HCT116 (cell line): ENCODE measurements around the gene IL18R1. TPM values are rescaled to one million over a fixed set of nuclear protein-coding genes. Genes with fewer than 3 reads are reported as not detected.

Experiments used
- ATAC-seq: fragments of 200-7000 bp; cut with Tn5 transposase; 2 replicates; pipeline ENCODE4 v1.9.1; 2020; ENCODE audit warnings: mild to moderate bottlenecking, moderate library complexity
- BruUV-seq: library from RNA; stranded (reverse); fragments of 400-500 nt; replicated peaks from 2 replicates; lab custom pipeline; 2021; lab: Mats Ljungman, UMichigan
- CTCF ChIA-PET: fragments of 300-600 bp; sonication (Branson Sonifier 250); formaldehyde crosslinking; loops from one replicate; lab custom pipeline; 2021; ENCODE audit warnings: antibody characterized with exemption; lab: Charles Lee
- POLR2A ChIA-PET: fragments of 300-600, 350-600 bp; sonication (Branson Sonifier 250); formaldehyde crosslinking; loops from one replicate; lab custom pipeline; 2021; ENCODE audit warnings: antibody characterized with exemption; lab: Charles Lee
- RAD21 ChIA-PET, 2 experiments: fragments of 300-600 bp; sonication (Branson Sonifier 250); formaldehyde crosslinking; loops; one replicate each; lab custom pipeline; 2023; ENCODE audit warnings: low total read pairs in 2 of 2; ENCODE audit not compliant: uncharacterized antibody in 2 of 2, unreplicated experiment in 2 of 2, low non-redundant PET in 1 of 2; lab: Charles Lee
- DNase-seq: peaks from one replicate; pipeline ENCODE4 v3.0.0-alpha.2; 2010; ENCODE audit warnings: low read depth, low spot score
- H2AFZ ChIP-seq: fragments of 200-600 bp; shearing (Covaris generic), sonication (generic); 2 replicates; pipeline ENCODE4 v1.6.1; 2017; ENCODE audit warnings: low read depth, mixed run types, mixed read lengths, antibody characterized with exemption, low read length; ENCODE audit not compliant: poor library complexity, severe bottlenecking
- H3K27ac ChIP-seq: 2 replicates; pipeline ENCODE4 v1.5.1; 2012; ENCODE audit warnings: low read depth, low read length
- H3K27me3 ChIP-seq: fragments of 200-600 bp; sonication (generic); 2 replicates; pipeline ENCODE4 v1.6.1; 2016; ENCODE audit warnings: mixed run types, low read length, mixed read lengths; ENCODE audit not compliant: insufficient read depth
- H3K36me3 ChIP-seq, 2 experiments: fragments of 200-500 bp in 1 of 2; fragments of 200-600 bp in 1 of 2; sonication (Bioruptor generic) in 1 of 2; sonication (generic) in 1 of 2; 2 replicates each; pipeline versions ENCODE4 v1.5.1 to v1.6.1; 2014 to 2016; ENCODE audit warnings: low read length in 2 of 2, inconsistent platforms in 1 of 2, mixed read lengths in 1 of 2, mixed run types in 1 of 2; ENCODE audit not compliant: insufficient read depth in 2 of 2, control insufficient read depth in 1 of 2
- H3K4me1 ChIP-seq, 2 experiments: fragments of 200-600 bp in 1 of 2; sonication (generic) in 1 of 2; 2 replicates each; pipeline versions ENCODE4 v1.5.1 to v1.6.1; 2012 to 2017; ENCODE audit warnings: low read length in 2 of 2, inconsistent platforms in 1 of 2, mild to moderate bottlenecking in 1 of 2, mixed read lengths in 1 of 2, mixed run types in 1 of 2, moderate library complexity in 1 of 2; ENCODE audit not compliant: insufficient read depth in 2 of 2, control insufficient read depth in 1 of 2
- H3K4me2 ChIP-seq: fragments of 200-600 bp; sonication (generic); 2 replicates; pipeline ENCODE4 v1.6.1; 2017; ENCODE audit warnings: mixed run types, low read length, mixed read lengths
- H3K4me3 ChIP-seq, 2 experiments: fragments of 200-600 bp in 1 of 2; sonication (generic) in 1 of 2; replicated peaks in 1 of 2; 2 replicates each; pipeline ENCODE4 v1.5.1; 2011 to 2016; ENCODE audit warnings: low read length in 2 of 2, control low read depth in 1 of 2, low read depth in 1 of 2, mild to moderate bottlenecking in 1 of 2, mixed read lengths in 1 of 2, mixed run types in 1 of 2
- H3K79me2 ChIP-seq: fragments of 200-600 bp; sonication (generic); 2 replicates; pipeline ENCODE4 v1.6.1; 2017; ENCODE audit warnings: mild to moderate bottlenecking, mixed run types, low read length, moderate library complexity, mixed read lengths; ENCODE audit not compliant: insufficient read depth
- H3K9ac ChIP-seq: fragments of 200-600 bp; sonication (generic); 2 replicates; pipeline ENCODE4 v1.6.1; 2016; ENCODE audit warnings: low read length, mixed read lengths
- H3K9me2 ChIP-seq: fragments of 200-600 bp; sonication (generic), shearing (Covaris generic); 2 replicates; pipeline ENCODE4 v1.6.1; 2017; ENCODE audit warnings: mixed run types, mild to moderate bottlenecking, moderate library complexity; ENCODE audit not compliant: insufficient read depth
- H3K9me3 ChIP-seq, 2 experiments: fragments of 200-500 bp in 1 of 2; fragments of 200-600 bp in 1 of 2; sonication (Bioruptor generic) in 1 of 2; sonication (generic) in 1 of 2; 2 replicates each; pipeline ENCODE4 v1.6.1; 2014 to 2017; ENCODE audit warnings: low read length in 2 of 2, mixed read lengths in 2 of 2, inconsistent platforms in 1 of 2, low read depth in 1 of 2, mild to moderate bottlenecking in 1 of 2, mixed run types in 1 of 2, moderate library complexity in 1 of 2; ENCODE audit not compliant: control insufficient read depth in 1 of 2, insufficient read depth in 1 of 2
- H4K20me1 ChIP-seq: fragments of 200-600 bp; sonication (generic), shearing (Covaris generic); 2 replicates; pipeline ENCODE4 v1.6.1; 2017; ENCODE audit warnings: mixed run types, mild to moderate bottlenecking, moderate library complexity; ENCODE audit not compliant: insufficient read depth
- CBX3 ChIP-seq: IDR thresholded peaks from 2 replicates; pipeline ENCODE4 v1.6.1; 2012; ENCODE audit warnings: low read depth
- CEBPB ChIP-seq: IDR thresholded peaks from 2 replicates; pipeline ENCODE4 v1.6.1; 2012; ENCODE audit warnings: low read depth
- EGR1 ChIP-seq: IDR thresholded peaks from 2 replicates; pipeline ENCODE4 v1.6.1; 2012; ENCODE audit warnings: low read depth
- ELF1 ChIP-seq: IDR thresholded peaks from 2 replicates; pipeline ENCODE4 v1.6.1; 2012; ENCODE audit warnings: low read depth, borderline replicate concordance
- EZH2 ChIP-seq: fragments of 200-600 bp; sonication (generic); IDR thresholded peaks from 2 replicates; pipeline ENCODE4 v1.6.1; 2017; ENCODE audit warnings: antibody characterized with exemption, mixed run types
- JUND ChIP-seq: IDR thresholded peaks from 2 replicates; pipeline ENCODE4 v1.6.1; 2012
- POLR2AphosphoS5 ChIP-seq: IDR thresholded peaks from 2 replicates; pipeline ENCODE4 v1.6.1; 2011; ENCODE audit warnings: mild to moderate bottlenecking, low read depth, low read length, moderate library complexity
- SIN3A ChIP-seq: IDR thresholded peaks from 2 replicates; pipeline ENCODE4 v1.6.1; 2012; ENCODE audit warnings: low read depth
- SRF ChIP-seq: IDR thresholded peaks from 2 replicates; pipeline ENCODE4 v1.6.1; 2012; ENCODE audit warnings: low read depth
- TCF7L2 ChIP-seq: IDR thresholded peaks from 2 replicates; pipeline ENCODE4 v1.7.0; 2011; ENCODE audit warnings: borderline replicate concordance, inconsistent platforms; ENCODE audit not compliant: insufficient read depth, insufficient read length; ENCODE audit errors: extremely low read depth
- ZFX ChIP-seq: fragments of 450-650 bp; IDR thresholded peaks from 2 replicates; pipeline ENCODE4 v1.6.1; 2017
- ZNF274 ChIP-seq: fragments of 200-500 bp; sonication (Bioruptor generic); IDR thresholded peaks from 2 replicates; pipeline ENCODE4 v1.6.1; 2014; ENCODE audit warnings: mild to moderate bottlenecking, low read depth, low read length, inconsistent platforms
- intact Hi-C: fragments of 100-400 bp; cut with micrococcal nuclease; formaldehyde crosslinking; loops from 2 replicates; pipeline ENCODE4 v1.10.0; 2022
- total RNA-seq: library from RNA; stranded (reverse); gene quantifications from one replicate; pipeline ENCODE4 v1.2.1, GENCODE V29; 2021; ENCODE audit not compliant: unreplicated experiment
- TF ChIP-seq, protein P1 (sequence below), 3 experiments: fragments of 200-600 bp in 1 of 3; sonication (generic) in 1 of 3; IDR thresholded peaks in 2 of 3; conservative IDR thresholded peaks in 1 of 3; 2 replicates each; pipeline ENCODE4 v1.5.1; 2012 to 2017; ENCODE audit warnings: low read depth in 2 of 3, low read length in 2 of 3, antibody characterized with exemption in 1 of 3, borderline replicate concordance in 1 of 3, control low read depth in 1 of 3, mild to moderate bottlenecking in 1 of 3, mixed read lengths in 1 of 3, mixed run types in 1 of 3, moderate library complexity in 1 of 3; ENCODE audit not compliant: insufficient read depth in 1 of 3
- TF ChIP-seq, protein P2 (sequence below): IDR thresholded peaks from 2 replicates; pipeline ENCODE4 v1.6.1; 2011; ENCODE audit warnings: mild to moderate bottlenecking, low read length, moderate library complexity; ENCODE audit not compliant: insufficient replicate concordance; ENCODE audit errors: extremely low read depth
- TF ChIP-seq, protein P3 (sequence below): IDR thresholded peaks from 2 replicates; pipeline ENCODE4 v1.6.1; 2012; ENCODE audit warnings: low read depth

The IL18R1 gene
- total RNA-seq, 1 experiment from 2014 or later: 1.5 TPM

DNA sequence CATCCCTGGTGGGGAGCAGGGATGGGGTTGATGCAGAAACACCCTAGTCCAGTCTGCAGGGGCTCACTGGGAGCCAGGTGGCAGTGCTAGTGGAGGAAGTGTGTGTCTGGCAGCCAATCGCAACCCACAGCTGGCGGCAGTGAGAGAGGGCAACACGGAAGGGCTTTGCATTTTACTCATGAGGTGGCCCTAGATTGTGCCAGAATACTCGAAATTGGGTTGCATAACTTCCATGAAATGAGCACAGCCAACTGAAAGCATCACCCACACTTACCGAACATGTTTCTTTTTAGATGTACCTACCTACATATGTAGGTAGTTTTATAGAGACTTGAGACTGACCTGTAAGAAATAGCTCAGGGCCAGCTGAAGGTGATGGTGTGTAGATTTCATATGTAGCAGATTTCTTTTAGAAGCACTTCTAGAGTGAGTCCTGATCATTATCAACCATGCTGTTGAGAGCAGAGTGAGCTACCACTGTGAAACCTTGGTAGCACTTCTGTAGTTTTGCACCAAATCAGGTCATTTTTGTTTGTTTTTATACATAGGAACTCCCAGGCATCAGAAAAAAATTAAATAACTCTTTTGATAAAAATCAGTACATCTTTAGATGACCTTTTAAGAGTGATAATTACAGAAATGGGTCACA, 13.0 kb downstream of the IL18R1 start:
- H3K27ac ChIP-seq: no peak overlapping the region
- no peaks in the 10 kb centered on the region for H3K36me3 ChIP-seq
- ChIA-PET CTCF (no interaction called here), POLR2A (no interaction called here), RAD21 (no interaction called here)
- no peaks in the 10 kb centered on the region for H4K20me1 ChIP-seq
- no TSS peak for BruUV-seq
- H3K4me3 ChIP-seq: no peak overlapping the region
- no peak overlapping the region for H3K9ac ChIP-seq
- TF ChIP-seq EGR1 (no peak), ZNF274 (no peak), SIN3A (no peak), CEBPB (no peak), SRF (no peak), TCF7L2 (no peak), EZH2 (no peak), ELF1 (no peak), CBX3 (no peak), JUND (no peak), POLR2AphosphoS5 (no peak), ZFX (no peak)
- TF ChIP-seq, protein P1, sequence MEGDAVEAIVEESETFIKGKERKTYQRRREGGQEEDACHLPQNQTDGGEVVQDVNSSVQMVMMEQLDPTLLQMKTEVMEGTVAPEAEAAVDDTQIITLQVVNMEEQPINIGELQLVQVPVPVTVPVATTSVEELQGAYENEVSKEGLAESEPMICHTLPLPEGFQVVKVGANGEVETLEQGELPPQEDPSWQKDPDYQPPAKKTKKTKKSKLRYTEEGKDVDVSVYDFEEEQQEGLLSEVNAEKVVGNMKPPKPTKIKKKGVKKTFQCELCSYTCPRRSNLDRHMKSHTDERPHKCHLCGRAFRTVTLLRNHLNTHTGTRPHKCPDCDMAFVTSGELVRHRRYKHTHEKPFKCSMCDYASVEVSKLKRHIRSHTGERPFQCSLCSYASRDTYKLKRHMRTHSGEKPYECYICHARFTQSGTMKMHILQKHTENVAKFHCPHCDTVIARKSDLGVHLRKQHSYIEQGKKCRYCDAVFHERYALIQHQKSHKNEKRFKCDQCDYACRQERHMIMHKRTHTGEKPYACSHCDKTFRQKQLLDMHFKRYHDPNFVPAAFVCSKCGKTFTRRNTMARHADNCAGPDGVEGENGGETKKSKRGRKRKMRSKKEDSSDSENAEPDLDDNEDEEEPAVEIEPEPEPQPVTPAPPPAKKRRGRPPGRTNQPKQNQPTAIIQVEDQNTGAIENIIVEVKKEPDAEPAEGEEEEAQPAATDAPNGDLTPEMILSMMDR (IDR thresholded peaks at IDR 0.05 in 2 of 3, conservative IDR thresholded peaks at IDR 0.05 in 1 of 3; ENCODE audit: borderline replicate concordance in 1 of 3, insufficient read depth in 1 of 3, low read depth in 2 of 3, low read length in 2 of 3): no peak
- TF ChIP-seq, protein P2, sequence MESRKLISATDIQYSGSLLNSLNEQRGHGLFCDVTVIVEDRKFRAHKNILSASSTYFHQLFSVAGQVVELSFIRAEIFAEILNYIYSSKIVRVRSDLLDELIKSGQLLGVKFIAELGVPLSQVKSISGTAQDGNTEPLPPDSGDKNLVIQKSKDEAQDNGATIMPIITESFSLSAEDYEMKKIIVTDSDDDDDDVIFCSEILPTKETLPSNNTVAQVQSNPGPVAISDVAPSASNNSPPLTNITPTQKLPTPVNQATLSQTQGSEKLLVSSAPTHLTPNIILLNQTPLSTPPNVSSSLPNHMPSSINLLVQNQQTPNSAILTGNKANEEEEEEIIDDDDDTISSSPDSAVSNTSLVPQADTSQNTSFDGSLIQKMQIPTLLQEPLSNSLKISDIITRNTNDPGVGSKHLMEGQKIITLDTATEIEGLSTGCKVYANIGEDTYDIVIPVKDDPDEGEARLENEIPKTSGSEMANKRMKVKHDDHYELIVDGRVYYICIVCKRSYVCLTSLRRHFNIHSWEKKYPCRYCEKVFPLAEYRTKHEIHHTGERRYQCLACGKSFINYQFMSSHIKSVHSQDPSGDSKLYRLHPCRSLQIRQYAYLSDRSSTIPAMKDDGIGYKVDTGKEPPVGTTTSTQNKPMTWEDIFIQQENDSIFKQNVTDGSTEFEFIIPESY: no peak
- TF ChIP-seq, protein P3, sequence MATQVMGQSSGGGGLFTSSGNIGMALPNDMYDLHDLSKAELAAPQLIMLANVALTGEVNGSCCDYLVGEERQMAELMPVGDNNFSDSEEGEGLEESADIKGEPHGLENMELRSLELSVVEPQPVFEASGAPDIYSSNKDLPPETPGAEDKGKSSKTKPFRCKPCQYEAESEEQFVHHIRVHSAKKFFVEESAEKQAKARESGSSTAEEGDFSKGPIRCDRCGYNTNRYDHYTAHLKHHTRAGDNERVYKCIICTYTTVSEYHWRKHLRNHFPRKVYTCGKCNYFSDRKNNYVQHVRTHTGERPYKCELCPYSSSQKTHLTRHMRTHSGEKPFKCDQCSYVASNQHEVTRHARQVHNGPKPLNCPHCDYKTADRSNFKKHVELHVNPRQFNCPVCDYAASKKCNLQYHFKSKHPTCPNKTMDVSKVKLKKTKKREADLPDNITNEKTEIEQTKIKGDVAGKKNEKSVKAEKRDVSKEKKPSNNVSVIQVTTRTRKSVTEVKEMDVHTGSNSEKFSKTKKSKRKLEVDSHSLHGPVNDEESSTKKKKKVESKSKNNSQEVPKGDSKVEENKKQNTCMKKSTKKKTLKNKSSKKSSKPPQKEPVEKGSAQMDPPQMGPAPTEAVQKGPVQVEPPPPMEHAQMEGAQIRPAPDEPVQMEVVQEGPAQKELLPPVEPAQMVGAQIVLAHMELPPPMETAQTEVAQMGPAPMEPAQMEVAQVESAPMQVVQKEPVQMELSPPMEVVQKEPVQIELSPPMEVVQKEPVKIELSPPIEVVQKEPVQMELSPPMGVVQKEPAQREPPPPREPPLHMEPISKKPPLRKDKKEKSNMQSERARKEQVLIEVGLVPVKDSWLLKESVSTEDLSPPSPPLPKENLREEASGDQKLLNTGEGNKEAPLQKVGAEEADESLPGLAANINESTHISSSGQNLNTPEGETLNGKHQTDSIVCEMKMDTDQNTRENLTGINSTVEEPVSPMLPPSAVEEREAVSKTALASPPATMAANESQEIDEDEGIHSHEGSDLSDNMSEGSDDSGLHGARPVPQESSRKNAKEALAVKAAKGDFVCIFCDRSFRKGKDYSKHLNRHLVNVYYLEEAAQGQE: no peak
- intact Hi-C loops: no loop called here
- H2AFZ ChIP-seq: no peak overlapping the region
- H3K79me2 ChIP-seq: no peaks in the 10 kb centered on the region
- ATAC-seq (no peak), DNase-seq (no peak)
- H3K4me2 ChIP-seq: no peak overlapping the region
- no peaks in the 10 kb centered on the region for H3K9me2 ChIP-seq
- H3K27me3 ChIP-seq: no peaks in the 10 kb centered on the region
- H3K9me3 ChIP-seq: peaks cover 0 to 7% of the 10 kb centered on the region in 2 experiments; a peak in 2 of 4 replicates
- H3K4me1 ChIP-seq: no peaks in the 10 kb centered on the region
